Endometrial microvascular endothelial cells (primary cell): ENCODE measurements around the gene VWC2. TPM values are rescaled to one million over a fixed set of nuclear protein-coding genes. Genes with fewer than 3 reads are reported as not detected.
"Not testable (repeated sequence)": the region's sequence is repeated elsewhere in the genome, so short reads cannot be mapped to it uniquely, and the experiment has no call there.

ENCODE experiments used
- in situ Hi-C: cut with HindIII; loops from 2 replicates; pipeline ENCODE4 v1.10.0; 2017; ENCODE audit warnings: low sequenced_read_pairs, low pct_unique_long_range_greater_than_20kb; ENCODE audit errors: inconsistent ontology term
- total RNA-seq: library from RNA; depleted of rRNA; stranded (reverse); fragments of >200 nt; gene quantifications from one replicate; pipeline ENCODE4 v1.2.3, GENCODE V29; 2015; ENCODE audit errors: inconsistent ontology term

The VWC2 gene
- total RNA-seq, 1 donor from 2014 or later = not detected

GRCh38 chr7:49839863-49840645, 66.6 kb downstream of the VWC2 start:
- in situ Hi-C loops = no loop called here

DNA sequence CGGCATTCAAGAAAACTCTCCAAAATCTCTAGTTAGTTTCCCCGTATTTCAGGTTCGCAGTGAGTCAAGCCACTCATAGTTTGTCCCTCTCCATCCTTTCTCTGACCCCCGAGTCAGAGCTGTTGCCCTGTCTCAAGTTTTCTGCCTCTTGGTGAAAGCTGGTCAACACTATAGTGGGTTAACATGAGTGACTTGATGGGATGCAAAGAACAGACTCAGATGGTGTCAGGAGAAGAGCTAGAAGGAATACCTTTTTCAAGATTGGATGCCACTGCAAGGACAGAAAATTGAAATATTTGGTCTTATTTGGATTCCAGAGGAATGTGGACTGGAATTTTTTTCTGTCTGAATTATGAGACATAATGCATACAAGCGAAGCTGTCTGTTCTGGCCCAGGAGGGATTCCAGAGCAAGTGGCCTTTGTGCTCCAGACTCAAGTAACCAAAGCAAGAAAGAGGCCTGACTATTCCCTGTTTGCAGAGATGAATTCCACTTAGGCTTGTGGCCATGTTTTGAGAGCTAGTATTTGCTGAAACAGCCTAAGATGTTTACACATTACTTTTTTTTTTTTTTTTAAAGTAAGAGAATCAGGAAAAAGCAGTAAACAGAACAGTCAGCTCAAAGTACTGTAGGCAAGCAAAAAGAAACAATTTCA, 67.4 kb downstream of the VWC2 start:
- in situ Hi-C loops = no loop called here

- in situ Hi-C loops = no loop called here
Observed at GRCh38 chr7:49845626-49846025, 72.2 kb downstream of the VWC2 start.

- in situ Hi-C loops = no loop called here
Observed at GRCh38 chr7:49848211-49848841, 74.9 kb downstream of the VWC2 start.

DNA sequence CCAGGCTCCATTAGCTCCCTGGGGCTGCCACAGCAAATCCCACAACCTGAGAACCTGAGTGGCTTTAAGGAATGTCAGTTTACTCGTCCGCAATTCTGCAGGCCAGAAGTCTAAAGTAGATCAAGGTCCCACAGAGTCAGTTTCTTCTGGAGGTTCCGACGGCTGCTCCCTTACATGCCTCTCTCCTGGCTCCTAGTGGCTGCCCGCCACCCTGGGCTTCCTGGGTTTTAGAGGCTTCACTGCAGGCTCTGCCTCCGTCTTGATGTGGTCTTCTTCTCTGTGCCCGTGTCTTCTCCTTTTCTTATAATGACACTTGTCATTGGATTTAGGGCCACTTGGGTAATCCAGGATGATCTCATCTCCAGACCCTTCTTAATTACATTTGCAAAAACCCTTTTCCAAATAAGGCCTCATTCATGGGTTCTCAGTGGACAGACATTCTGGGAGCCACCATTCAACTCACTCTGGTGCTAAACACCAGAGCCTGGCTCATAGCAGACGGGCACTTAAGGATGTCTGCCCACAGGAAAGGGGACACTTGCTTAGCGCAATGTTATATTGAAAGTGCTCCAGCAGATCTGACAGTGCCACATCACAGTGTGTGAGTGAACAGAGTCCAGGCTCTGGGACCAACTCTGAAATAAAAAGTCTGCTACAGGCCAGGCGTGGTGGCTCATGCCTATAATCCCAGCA, 77.6 kb downstream of the VWC2 start:
- in situ Hi-C loops = no loop called here

GRCh38 chr7:49851614-49851934, 78.1 kb downstream of the VWC2 start:
- in situ Hi-C loops = not testable (repeated sequence)

DNA sequence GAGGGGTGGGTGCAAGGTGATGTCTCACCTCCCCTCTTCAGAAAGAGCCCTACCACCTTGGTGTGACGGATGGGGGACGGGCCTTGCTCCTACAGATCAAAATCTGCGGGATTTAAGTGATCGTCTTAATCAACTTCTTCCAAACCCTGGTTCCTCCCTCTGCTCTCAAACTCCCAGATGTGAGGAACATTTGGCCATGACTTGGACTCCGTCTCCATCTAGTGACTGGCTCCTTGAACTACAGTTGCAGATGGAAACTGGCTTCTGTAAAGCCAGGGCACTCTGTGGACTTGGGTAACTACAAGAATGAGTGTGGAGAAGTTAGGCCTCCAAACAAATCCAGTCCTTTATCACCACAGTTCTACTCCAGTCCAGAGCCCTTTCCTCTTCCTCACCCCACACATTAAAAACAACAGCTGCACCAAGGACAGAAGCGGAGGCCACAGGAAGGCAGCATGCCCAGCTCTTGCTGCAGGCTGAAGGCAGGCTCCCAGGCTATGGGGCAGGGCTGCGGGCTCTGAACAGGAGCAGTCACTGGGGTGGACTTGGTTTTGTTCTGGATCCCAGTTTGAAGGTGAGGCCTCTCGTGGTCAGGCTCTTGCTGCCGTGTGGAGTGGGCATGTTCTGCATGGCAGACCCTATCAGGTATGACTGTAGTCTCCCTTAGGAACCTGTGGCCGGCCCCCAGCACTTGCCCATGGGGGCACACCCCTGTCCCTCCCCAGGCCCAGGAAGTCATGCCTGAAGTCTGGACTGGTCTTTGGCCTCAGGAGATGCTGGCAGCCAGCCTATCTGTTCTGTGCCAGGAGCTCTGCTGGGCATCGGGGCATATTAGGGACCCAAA, 79.4 kb downstream of the VWC2 start:
- in situ Hi-C loops = no loop called here

- in situ Hi-C loops = no loop called here
Observed at GRCh38 chr7:49855281-49855980, 82.0 kb downstream of the VWC2 start.

- in situ Hi-C loops = no loop called here
Observed at GRCh38 chr7:49860293-49860692, 86.9 kb downstream of the VWC2 start.

- in situ Hi-C loops = no loop called here
Observed at GRCh38 chr7:49866076-49866735, 92.8 kb downstream of the VWC2 start.

GRCh38 chr7:49866910-49867309, 93.5 kb downstream of the VWC2 start:
- in situ Hi-C loops = no loop called here

DNA sequence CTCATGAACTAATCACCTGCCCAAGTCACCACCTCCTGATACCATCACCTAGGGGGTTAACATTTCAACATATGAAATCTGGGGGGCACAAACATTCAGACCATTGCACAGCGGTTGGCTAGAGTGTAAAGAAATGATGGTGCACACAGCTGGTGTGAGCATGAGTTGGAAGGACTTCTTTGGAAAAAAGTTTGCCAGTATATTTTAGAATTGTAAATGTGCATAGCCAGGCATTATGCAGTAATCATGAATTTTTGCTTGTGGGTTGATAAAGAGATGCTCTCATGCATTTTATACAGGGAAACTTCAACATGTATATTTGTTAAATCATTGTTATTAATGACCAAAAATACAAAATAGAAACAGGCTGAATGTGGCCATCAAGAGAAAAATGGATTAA, 100.0 kb downstream of the VWC2 start:
- in situ Hi-C loops = no loop called here

GRCh38 chr7:49875336-49875735, 101.9 kb downstream of the VWC2 start:
- in situ Hi-C loops = no loop called here

DNA sequence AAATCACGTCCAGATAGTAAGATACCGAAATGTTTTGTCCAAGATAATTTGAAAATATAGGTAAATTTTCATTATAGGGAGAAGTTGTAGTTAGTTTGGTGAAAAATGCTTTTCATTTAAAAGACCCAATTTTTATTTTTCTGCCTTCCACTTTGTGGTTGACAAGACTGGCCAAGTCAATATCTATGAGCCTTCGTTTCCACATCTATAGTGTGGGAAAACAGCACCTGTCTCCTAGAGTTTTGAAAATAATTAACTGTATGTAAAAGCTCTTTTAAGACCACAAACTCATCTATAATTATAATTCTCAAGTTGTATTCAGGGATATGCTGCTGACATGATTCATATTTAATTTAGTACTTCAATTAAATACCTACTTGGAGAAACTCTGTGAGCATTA, 102.8 kb downstream of the VWC2 start:
- in situ Hi-C loops = no loop called here

DNA sequence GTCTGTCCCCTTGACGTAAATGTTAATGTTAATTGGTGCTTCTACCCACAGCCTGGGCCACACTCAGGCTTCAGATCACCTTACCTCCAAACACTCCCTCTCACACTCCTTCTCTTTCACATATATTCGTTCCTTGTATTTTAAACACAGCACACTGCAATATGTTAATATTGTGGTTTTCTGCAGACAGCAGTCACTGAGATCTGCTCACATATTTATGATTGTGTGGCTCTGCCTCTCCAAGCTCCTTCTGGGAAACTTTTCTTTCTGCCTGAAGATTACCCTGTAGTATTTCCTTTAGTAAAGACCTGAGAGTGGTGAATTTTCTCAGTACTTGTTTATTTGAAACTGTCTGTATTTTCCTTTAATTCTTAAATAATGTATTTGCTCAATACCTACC, 104.7 kb downstream of the VWC2 start:
- in situ Hi-C loops = no loop called here

- in situ Hi-C loops = no loop called here
Observed at GRCh38 chr7:49878627-49879026, 105.2 kb downstream of the VWC2 start.

DNA sequence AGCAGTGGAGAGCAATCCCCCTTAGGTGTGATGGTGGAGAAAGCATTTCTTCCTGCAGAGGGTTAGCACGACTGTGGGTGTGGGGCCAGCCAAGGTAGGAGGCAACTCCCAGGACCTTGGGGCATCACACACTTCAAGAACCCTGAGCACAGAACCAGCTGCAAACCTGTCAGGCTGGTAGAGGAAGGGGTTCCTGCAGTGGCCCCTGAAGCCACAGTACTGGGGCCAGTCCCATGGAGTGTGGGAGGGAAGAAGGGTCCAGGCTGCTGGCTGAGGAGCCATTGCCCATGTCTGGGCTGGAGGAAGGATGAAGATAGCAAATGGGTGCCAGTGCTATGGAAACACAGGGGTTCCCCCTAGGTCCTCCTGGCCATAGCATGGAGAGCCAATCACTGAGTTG, 110.5 kb downstream of the VWC2 start:
- in situ Hi-C loops = no loop called here
